Lower lobe of right lung (tissue), 2 donors: ENCODE results near the gene TMEM54. TPM values are rescaled to one million over a fixed set of nuclear protein-coding genes. Genes with fewer than 3 reads are reported as not detected.

Source experiments
- ATAC-seq, 2 donors: fragments of 200-7000 bp; cut with Tn5 transposase; one replicate each; pipeline ENCODE4 v1.9.1; 2020 to 2022; ENCODE audit warnings: mild to moderate bottlenecking in 2 of 2, moderate library complexity in 2 of 2
- DNase-seq: peaks from one replicate; pipeline ENCODE4 v3.0.0-alpha.2; 2020
- H3K27ac ChIP-seq: fragments of 200-600 bp; one replicate; pipeline ENCODE4 v1.8.0; 2022
- H3K27me3 ChIP-seq: fragments of 200-600 bp; one replicate; pipeline ENCODE4 v1.8.0; 2022; ENCODE audit warnings: low read depth
- H3K36me3 ChIP-seq: fragments of 200-600 bp; one replicate; pipeline ENCODE4 v1.8.0; 2022; ENCODE audit warnings: mild to moderate bottlenecking
- H3K4me1 ChIP-seq: fragments of 200-600 bp; one replicate; pipeline ENCODE4 v1.8.0; 2022
- H3K4me3 ChIP-seq: fragments of 200-600 bp; one replicate; pipeline ENCODE4 v1.8.0; 2022; ENCODE audit warnings: mild to moderate bottlenecking
- H3K9me3 ChIP-seq: fragments of 200-600 bp; one replicate; pipeline ENCODE4 v1.8.0; 2022
- CTCF ChIP-seq: fragments of 200-600 bp; IDR thresholded peaks from one replicate; pipeline ENCODE4 v1.8.0; 2022; ENCODE audit warnings: antibody characterized with exemption, mild to moderate bottlenecking
- intact Hi-C: fragments of 100-400 bp; cut with DNase I; formaldehyde crosslinking; loops from one replicate; pipeline ENCODE4 v1.11.0; 2022
- total RNA-seq: library from RNA; stranded (reverse); fragmentation: NEBNext Ultra II Directional; extraction: Animal tissue kit (Norgen Biotek cat#: 25700); gene quantifications from one replicate; pipeline ENCODE4 v1.2.1, GENCODE V29; 2021
- donor health status: DM: no; HTN: yes; CAD: no; lungs with severe emphysema.

The TMEM54 gene
- total RNA-seq, 1 donor from 2014 or later = 44.0 TPM

- Histone ChIP-seq H3K36me3 (no peaks in the 10 kb centered on the region), H3K9me3 (no peaks in the 10 kb centered on the region), H3K4me3 (no peak overlapping the region), H3K27me3 (peaks cover 79% of the 10 kb centered on the region), H3K4me1 (peaks cover 9% of the 10 kb centered on the region), H3K27ac (no peak overlapping the region)
- no peak for TF ChIP-seq CTCF
- intact Hi-C loops = no loop called here
- ATAC-seq (no peak), DNase-seq (no peak)
These were observed 11.4 kb downstream of the TMEM54 start for GRCh38 chr1:32889731-32890278.

GRCh38 chr1:32888677-32889420 is 12.3 kb downstream of the TMEM54 start:
- no peak for DNase-seq
- H3K27me3 ChIP-seq = peaks cover 77% of the 10 kb centered on the region
- H3K9me3 ChIP-seq = no peaks in the 10 kb centered on the region
- H3K27ac ChIP-seq = no peak overlapping the region
- intact Hi-C loops = no loop called here
- peaks cover 9% of the 10 kb centered on the region for H3K4me1 ChIP-seq
- H3K4me3 ChIP-seq = no peak overlapping the region
- no peak for ATAC-seq
- no peak for TF ChIP-seq CTCF
- no peaks in the 10 kb centered on the region for H3K36me3 ChIP-seq

- intact Hi-C loops = no loop called here
- Histone ChIP-seq H3K27me3 (peaks cover 74% of the 10 kb centered on the region), H3K4me3 (no peak overlapping the region), H3K4me1 (peaks cover 3% of the 10 kb centered on the region), H3K36me3 (no peaks in the 10 kb centered on the region), H3K27ac (no peak overlapping the region), H3K9me3 (no peaks in the 10 kb centered on the region)
- ATAC-seq (no peak), DNase-seq (no peak)
- no peak for TF ChIP-seq CTCF
These were observed 13.1 kb downstream of the TMEM54 start for GRCh38 chr1:32888134-32888533.

- intact Hi-C loops = no loop called here
- H3K4me3 ChIP-seq = no peak overlapping the region
- TF ChIP-seq CTCF = no peak
- ATAC-seq (no peak), DNase-seq (no peak)
- peaks cover 69% of the 10 kb centered on the region for H3K27me3 ChIP-seq
- no peaks in the 10 kb centered on the region for H3K36me3 ChIP-seq
- H3K9me3 ChIP-seq = no peaks in the 10 kb centered on the region
- no peak overlapping the region for H3K27ac ChIP-seq
- H3K4me1 ChIP-seq = no peaks in the 10 kb centered on the region
These were observed 13.6 kb downstream of the TMEM54 start for GRCh38 chr1:32887623-32888022.

- Histone ChIP-seq H3K36me3 (no peaks in the 10 kb centered on the region), H3K27me3 (peaks cover 65% of the 10 kb centered on the region), H3K27ac (no peak overlapping the region), H3K9me3 (no peaks in the 10 kb centered on the region), H3K4me1 (no peaks in the 10 kb centered on the region), H3K4me3 (no peak overlapping the region)
- intact Hi-C loops = no loop called here
- ATAC-seq = no peak
- DNase-seq = no peak
- TF ChIP-seq CTCF = no peak
These were observed 14.3 kb downstream of the TMEM54 start for GRCh38 chr1:32886828-32887414.
